Body of pancreas (tissue), 4 donors: ENCODE measurements around the gene ZNF732. TPM values are rescaled to one million over a fixed set of nuclear protein-coding genes. Genes with fewer than 3 reads are reported as not detected.

Source experiments
- ATAC-seq: fragments of 150-250 bp; one replicate; pipeline ENCODE4 v1.9.1; 2016
- DNase-seq, 4 donors: peaks; one replicate each; pipeline ENCODE4 v3.0.0-alpha.2; 2019
- H3K27ac ChIP-seq, 4 donors: fragments of 200-600 bp; sonication (generic); 1 replicate in 3 of 4; 2 replicates in 1 of 4; pipeline versions ENCODE4 v1.5.1 to v1.6.1; 2016 to 2019; ENCODE audit warnings: mild to moderate bottlenecking in 1 of 4, mixed read lengths in 1 of 4, moderate library complexity in 1 of 4
- H3K27me3 ChIP-seq, 2 donors: fragments of 200-600 bp; sonication (generic); one replicate each; pipeline ENCODE4 v1.6.0; 2016; ENCODE audit warnings: mild to moderate bottlenecking in 1 of 2
- H3K36me3 ChIP-seq, 2 donors: fragments of 200-600 bp; sonication (generic); replicated peaks in 1 of 2; 2 replicates each; pipeline ENCODE4 v1.5.1; 2016; ENCODE audit warnings: low read depth in 2 of 2; ENCODE audit not compliant: insufficient read depth in 1 of 2
- H3K4me1 ChIP-seq: fragments of 200-600 bp; sonication (generic); one replicate; pipeline ENCODE4 v1.6.0; 2016
- H3K4me3 ChIP-seq, 2 donors: fragments of 200-600 bp; sonication (generic); 1 replicate in 1 of 2; 2 replicates in 1 of 2; pipeline ENCODE4 v1.5.1; 2016 to 2019
- H3K9me3 ChIP-seq, 3 donors: fragments of 200-600 bp; sonication (generic); 1 replicate in 2 of 3; 2 replicates in 1 of 3; pipeline ENCODE4 v1.5.1; 2016
- CTCF ChIP-seq, 7 experiments: fragments of 450-650 bp in 4 of 7; fragments of 200-600 bp in 3 of 7; sonication (generic) in 3 of 7; IDR thresholded peaks; one replicate each; pipeline ENCODE4 v1.5.1; 2016 to 2019; ENCODE audit warnings: antibody characterized with exemption in 7 of 7
- POLR2A ChIP-seq, 3 donors: fragments of 450-650 bp; IDR thresholded peaks; one replicate each; pipeline ENCODE4 v1.6.1; 2016; ENCODE audit warnings: antibody characterized with exemption in 3 of 3, mild to moderate bottlenecking in 2 of 3
- WGBS, 2 donors: methylation state at CpG; one replicate each; pipeline ENCODE4 v1.1.5; 2017; 5-methylcytosine and 5-hydroxymethylcytosine counted together
- intact Hi-C: fragments of 100-400 bp; cut with DNase I; formaldehyde crosslinking; loops from one replicate; pipeline ENCODE4 v1.15.1; 2023
- total RNA-seq, 2 donors: library from RNA; depleted of rRNA; stranded (reverse); fragments of >200 nt; gene quantifications; one replicate each; pipeline ENCODE4 v1.1.0, GENCODE V29; 2016

Gene ZNF732
- not detected for total RNA-seq

- TF ChIP-seq POLR2A (IDR thresholded peaks at IDR 0.05) (no peak), CTCF (IDR thresholded peaks at IDR 0.05) (no peak)
- DNase-seq (peak; percentile 37 to 70 (median 50)), ATAC-seq (peak; percentile 91)
- Histone ChIP-seq H3K36me3 (no peaks in the 10 kb centered on the region), H3K27me3 (no peaks in the 10 kb centered on the region), H3K27ac (no peak within 1 kb of the TSS), H3K9me3 (peaks cover 0 to 4% (median 0%) of the 10 kb centered on the region in 3 donors), H3K4me3 (no peak within 1 kb of the TSS), H3K4me1 (peaks cover 9% of the 10 kb centered on the region)
- intact Hi-C loops, result no loop called here
- WGBS, 2 donors, result 2 to 5% methylated on average over 34 to 52 of the region's 53 CpGs
These were observed at the start of gene ZNF732 for GRCh38 chr4:304969-305680. Gene ZNF732, minus strand, starts transcription at chr4:305474. Its CDS starts 164 bp downstream, at chr4:305310.

GRCh38 chr4:340011-340410, 34.7 kb upstream of the ZNF732 start:
- intact Hi-C loops, result no loop called here
- ATAC-seq, result no peak

GRCh38 chr4:338759-339097, 33.5 kb upstream of the ZNF732 start:
- no peak overlapping the region for H3K27ac ChIP-seq
- H3K4me1 ChIP-seq, result peaks cover 26% of the 10 kb centered on the region
- no peaks in the 10 kb centered on the region for H3K36me3 ChIP-seq
- DNase-seq, result peak in 3 of 4 donors; percentile 2 to 24 (median 11)
- H3K4me3 ChIP-seq, result peak overlapping the region; percentile 70 to 96
- H3K9me3 ChIP-seq, result no peaks in the 10 kb centered on the region
- 20 to 25% methylated on average over 13 of the region's 13 CpGs for WGBS, 2 donors
- intact Hi-C loops, result no loop called here
- no peaks in the 10 kb centered on the region for H3K27me3 ChIP-seq
- ATAC-seq, result no peak
- no peak for TF ChIP-seq CTCF (IDR thresholded peaks at IDR 0.05)
- no peak for TF ChIP-seq POLR2A (IDR thresholded peaks at IDR 0.05)

More at GRCh38 chr4:340011-340410, 34.7 kb upstream of the ZNF732 start:
- H3K27me3 ChIP-seq, result no peaks in the 10 kb centered on the region
- H3K9me3 ChIP-seq, result no peaks in the 10 kb centered on the region
- no peak overlapping the region for H3K4me3 ChIP-seq
- TF ChIP-seq POLR2A (IDR thresholded peaks at IDR 0.05) (no peak), CTCF (IDR thresholded peaks at IDR 0.05) (peak in 2 of 7 experiments; percentile 5 to 11)
- WGBS, 2 donors, result 91% methylated on average over 4 of the region's 4 CpGs
- peaks cover 0 to 7% of the 10 kb centered on the region in 2 donors for H3K36me3 ChIP-seq
- peaks cover 26% of the 10 kb centered on the region for H3K4me1 ChIP-seq
- DNase-seq, result no peak
- no peak overlapping the region for H3K27ac ChIP-seq

GRCh38 chr4:337932-338758, 32.9 kb upstream of the ZNF732 start:
- TF ChIP-seq CTCF (IDR thresholded peaks at IDR 0.05) (no peak), POLR2A (IDR thresholded peaks at IDR 0.05) (no peak)
- WGBS, 2 donors, result 1 to 3% methylated on average over 14 to 52 of the region's 52 CpGs
- peak; percentile 31 for ATAC-seq
- intact Hi-C loops, result no loop called here
- peaks cover 26% of the 10 kb centered on the region for H3K4me1 ChIP-seq
- peak overlapping the region; percentile 70 to 96 for H3K4me3 ChIP-seq
- H3K27me3 ChIP-seq, result no peaks in the 10 kb centered on the region
- H3K36me3 ChIP-seq, result no peaks in the 10 kb centered on the region
- H3K9me3 ChIP-seq, result no peaks in the 10 kb centered on the region
- peak overlapping the region; percentile 76 to 96 (median 82) for H3K27ac ChIP-seq
- peak in 3 of 4 donors; percentile 34 to 42 (median 36) for DNase-seq
